CD14-positive monocyte (primary cell): ENCODE data around the gene BTBD9. TPM values are rescaled to one million over a fixed set of nuclear protein-coding genes. Genes with fewer than 3 reads are reported as not detected.

Experiments
- DNase-seq, 3 donors: peaks; one replicate each; pipeline ENCODE4 v3.0.0-alpha.2; 2011 to 2022
- H2AFZ ChIP-seq: 2 replicates; pipeline ENCODE4 v1.6.0; 2012; ENCODE audit warnings: mild to moderate bottlenecking, low read depth, low read length, inconsistent platforms; ENCODE audit not compliant: insufficient read depth, poor library complexity, severe bottlenecking
- H3K27ac ChIP-seq, 2 donors: 1 replicate in 1 of 2; 2 replicates in 1 of 2; pipeline ENCODE4 v1.5.1; 2012 to 2013; ENCODE audit warnings: low read length in 2 of 2, control low read depth in 1 of 2, inconsistent platforms in 1 of 2, low read depth in 1 of 2, mild to moderate bottlenecking in 1 of 2
- H3K27me3 ChIP-seq, 2 donors: one replicate each; pipeline versions ENCODE4 v1.6.0 to v1.6.1; 2011 to 2013; ENCODE audit warnings: low read length in 2 of 2; ENCODE audit not compliant: control insufficient read depth in 2 of 2, insufficient read depth in 2 of 2
- H3K36me3 ChIP-seq, 2 donors: replicated peaks in 1 of 2; 1 replicate in 1 of 2; 2 replicates in 1 of 2; pipeline versions ENCODE4 v1.5.1 to v1.6.1; 2012 to 2013; ENCODE audit warnings: low read length in 2 of 2, control low read depth in 1 of 2, inconsistent platforms in 1 of 2, mild to moderate bottlenecking in 1 of 2; ENCODE audit not compliant: insufficient read depth in 2 of 2, control insufficient read depth in 1 of 2
- H3K4me1 ChIP-seq, 2 donors: 1 replicate in 1 of 2; 2 replicates in 1 of 2; pipeline versions ENCODE4 v1.5.1 to v1.6.1; 2012 to 2013; ENCODE audit warnings: low read length in 2 of 2, control low read depth in 1 of 2, inconsistent platforms in 1 of 2, mild to moderate bottlenecking in 1 of 2, moderate library complexity in 1 of 2; ENCODE audit not compliant: insufficient read depth in 2 of 2, control insufficient read depth in 1 of 2
- H3K4me2 ChIP-seq: replicated peaks from 2 replicates; pipeline ENCODE3; 2012; ENCODE audit warnings: low read length, moderate library complexity, mild to moderate bottlenecking; ENCODE audit not compliant: poor library complexity, severe bottlenecking; ENCODE audit errors: extremely low read depth
- H3K4me3 ChIP-seq, 3 experiments: fragments of 200-600 bp in 1 of 3; sonication (generic) in 1 of 3; replicated peaks in 1 of 3; 1 replicate in 2 of 3; 2 replicates in 1 of 3; pipeline ENCODE4 v1.5.1; 2011 to 2013; ENCODE audit warnings: low read length in 3 of 3, mild to moderate bottlenecking in 3 of 3, control low read depth in 2 of 3, low read depth in 2 of 3, inconsistent platforms in 1 of 3, moderate library complexity in 1 of 3
- H3K79me2 ChIP-seq: 2 replicates; pipeline ENCODE4 v1.6.0; 2012; ENCODE audit warnings: mild to moderate bottlenecking, control low read depth, inconsistent platforms, low read length, moderate library complexity; ENCODE audit not compliant: insufficient read depth
- H3K9ac ChIP-seq: 2 replicates; pipeline ENCODE4 v1.6.0; 2017; ENCODE audit warnings: low read length, mild to moderate bottlenecking; ENCODE audit not compliant: insufficient read depth, poor library complexity, severe bottlenecking
- H3K9me3 ChIP-seq, 2 donors: replicated peaks in 1 of 2; 1 replicate in 1 of 2; 2 replicates in 1 of 2; pipeline versions ENCODE4 v1.5.1 to v1.6.1; 2012 to 2013; ENCODE audit warnings: low read length in 2 of 2, control low read depth in 1 of 2; ENCODE audit not compliant: control insufficient read depth in 1 of 2, insufficient read depth in 1 of 2
- H4K20me1 ChIP-seq: 2 replicates; pipeline ENCODE4 v1.6.0; 2012; ENCODE audit warnings: mild to moderate bottlenecking, low read length, control low read depth, moderate library complexity; ENCODE audit not compliant: insufficient read depth
- H3K27ac Mint-ChIP-seq, 7 donors: one replicate each; pipeline ENCODE4 v1.8.0; 2020; ENCODE audit warnings: mild to moderate bottlenecking in 7 of 7, mixed read lengths in 7 of 7, moderate library complexity in 6 of 7, inconsistent platforms in 2 of 7
- H3K27me3 Mint-ChIP-seq, 3 donors: one replicate each; pipeline ENCODE4 v1.8.0; 2021 to 2022; ENCODE audit warnings: low read depth in 3 of 3, mild to moderate bottlenecking in 3 of 3, mixed read lengths in 3 of 3, moderate library complexity in 3 of 3, inconsistent platforms in 1 of 3
- H3K36me3 Mint-ChIP-seq, 2 donors: one replicate each; pipeline ENCODE4 v1.8.0; 2020; ENCODE audit warnings: mixed read lengths in 2 of 2, inconsistent platforms in 1 of 2, mild to moderate bottlenecking in 1 of 2
- H3K4me1 Mint-ChIP-seq: one replicate; pipeline ENCODE4 v1.8.0; 2020; ENCODE audit warnings: mild to moderate bottlenecking, mixed read lengths
- H3K4me3 Mint-ChIP-seq, 2 donors: one replicate each; pipeline ENCODE4 v1.8.0; 2020; ENCODE audit warnings: mild to moderate bottlenecking in 2 of 2, mixed read lengths in 2 of 2, moderate library complexity in 1 of 2
- H3K9me3 Mint-ChIP-seq, 7 donors: one replicate each; pipeline ENCODE4 v1.8.0; 2020 to 2022; ENCODE audit warnings: mixed read lengths in 7 of 7, mild to moderate bottlenecking in 6 of 7, moderate library complexity in 6 of 7, inconsistent platforms in 2 of 7
- WGBS: methylation state at CpG from one replicate; pipeline ENCODE4 v1.1.5; 2013; ENCODE audit warnings: missing lambda C conversion rate; ENCODE audit not compliant: insufficient coverage; 5-methylcytosine and 5-hydroxymethylcytosine counted together
- intact Hi-C, 2 donors: fragments of 100-400 bp; cut with micrococcal nuclease; formaldehyde crosslinking; loops; one replicate each; pipeline versions ENCODE4 v1.15.0 to v1.15.1; 2023
- polyA plus RNA-seq, 3 donors: library from polyadenylated mRNA; depleted of rRNA in 1 of 3; unstranded in 2 of 3; stranded (reverse) in 1 of 3; fragments of 300-500 nt in 2 of 3; fragments of >200 nt in 1 of 3; fragmentation: Illumina TruSeq in 2 of 3; gene quantifications; 1 replicate in 2 of 3; 2 replicates in 1 of 3; pipeline ENCODE4 v1.2.3, GENCODE V29; 2012 to 2021
- TF ChIP-seq, protein P1 (sequence below): fragments of 200-600 bp; IDR thresholded peaks from one replicate; pipeline ENCODE4 v1.8.0; 2022; ENCODE audit warnings: antibody characterized with exemption, mild to moderate bottlenecking

The BTBD9 gene
- polyA plus RNA-seq, 3 donors = 5.2 to 7.5 (median 6.2) TPM

DNA sequence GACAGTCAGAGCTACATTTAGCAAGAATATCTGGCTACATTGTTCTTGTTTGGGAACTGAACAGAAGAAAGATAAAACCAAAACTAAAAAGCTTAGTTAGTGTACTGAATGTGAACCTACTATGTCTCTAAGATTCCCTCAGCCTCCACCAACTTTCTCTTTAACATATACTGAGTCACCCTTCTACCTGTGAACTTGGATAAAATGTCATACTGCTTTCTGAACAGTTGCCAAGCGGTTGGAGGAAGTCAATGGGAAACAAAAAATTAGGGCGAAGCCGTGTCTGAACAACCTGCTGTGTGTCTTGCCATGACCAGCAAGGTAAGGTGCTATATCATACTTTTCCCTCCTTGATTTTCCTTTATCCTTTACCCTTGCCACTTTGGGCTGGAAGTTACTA lies 243.5 kb downstream of the BTBD9 start:
- DNase-seq = no peak
- Mint-ChIP-seq H3K27ac (no peak overlapping the region), H3K36me3 (no peaks in the 10 kb centered on the region), H3K9me3 (peaks cover 0 to 3% (median 0%) of the 10 kb centered on the region in 7 donors), H3K4me1 (peaks cover 2% of the 10 kb centered on the region), H3K4me3 (no peak overlapping the region), H3K27me3 (no peaks in the 10 kb centered on the region)
- no peaks in the 10 kb centered on the region for H3K4me1 ChIP-seq
- no peak overlapping the region for H3K4me3 ChIP-seq
- H3K4me2 ChIP-seq = no peak overlapping the region
- TF ChIP-seq, protein P1, sequence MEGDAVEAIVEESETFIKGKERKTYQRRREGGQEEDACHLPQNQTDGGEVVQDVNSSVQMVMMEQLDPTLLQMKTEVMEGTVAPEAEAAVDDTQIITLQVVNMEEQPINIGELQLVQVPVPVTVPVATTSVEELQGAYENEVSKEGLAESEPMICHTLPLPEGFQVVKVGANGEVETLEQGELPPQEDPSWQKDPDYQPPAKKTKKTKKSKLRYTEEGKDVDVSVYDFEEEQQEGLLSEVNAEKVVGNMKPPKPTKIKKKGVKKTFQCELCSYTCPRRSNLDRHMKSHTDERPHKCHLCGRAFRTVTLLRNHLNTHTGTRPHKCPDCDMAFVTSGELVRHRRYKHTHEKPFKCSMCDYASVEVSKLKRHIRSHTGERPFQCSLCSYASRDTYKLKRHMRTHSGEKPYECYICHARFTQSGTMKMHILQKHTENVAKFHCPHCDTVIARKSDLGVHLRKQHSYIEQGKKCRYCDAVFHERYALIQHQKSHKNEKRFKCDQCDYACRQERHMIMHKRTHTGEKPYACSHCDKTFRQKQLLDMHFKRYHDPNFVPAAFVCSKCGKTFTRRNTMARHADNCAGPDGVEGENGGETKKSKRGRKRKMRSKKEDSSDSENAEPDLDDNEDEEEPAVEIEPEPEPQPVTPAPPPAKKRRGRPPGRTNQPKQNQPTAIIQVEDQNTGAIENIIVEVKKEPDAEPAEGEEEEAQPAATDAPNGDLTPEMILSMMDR = no peak
- H3K79me2 ChIP-seq = no peaks in the 10 kb centered on the region
- intact Hi-C loops = no loop called here
- no peaks in the 10 kb centered on the region for H3K27me3 ChIP-seq
- no peak overlapping the region for H2AFZ ChIP-seq
- no peak overlapping the region for H3K27ac ChIP-seq
- H3K9ac ChIP-seq = no peak overlapping the region
- no peaks in the 10 kb centered on the region for H4K20me1 ChIP-seq
- no CpG with 5 or more reads among the region's 3 CpGs for WGBS
- H3K9me3 ChIP-seq = peaks cover 0 to 4% of the 10 kb centered on the region in 2 donors
- H3K36me3 ChIP-seq = no peaks in the 10 kb centered on the region

DNA sequence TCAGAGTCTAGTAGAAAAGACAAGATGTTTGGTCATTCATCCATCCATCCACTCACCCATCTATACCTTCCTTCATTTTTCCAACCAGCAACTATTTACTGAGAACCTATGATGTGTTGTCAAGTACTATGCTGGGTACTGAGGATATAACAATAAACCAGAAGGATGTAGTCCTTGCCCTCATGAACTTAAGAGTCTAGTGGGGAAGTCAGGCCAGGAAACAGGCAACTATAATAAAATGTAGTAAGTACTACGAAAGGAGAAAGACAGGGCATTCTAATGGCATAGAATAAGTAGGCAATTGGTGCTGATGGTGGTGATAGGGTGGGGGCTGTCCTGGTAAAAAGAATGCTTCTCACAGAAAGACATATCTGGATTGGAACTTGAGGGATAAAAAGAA lies 245.7 kb downstream of the BTBD9 start:
- H3K9ac ChIP-seq = no peak overlapping the region
- no peaks in the 10 kb centered on the region for H3K36me3 Mint-ChIP-seq
- TF ChIP-seq, protein P1 = no peak
- H3K4me3 Mint-ChIP-seq = no peak overlapping the region
- no peaks in the 10 kb centered on the region for H3K9me3 ChIP-seq
- intact Hi-C loops = no loop called here
- 100% methylated on average over 1 of the region's 1 CpG for WGBS
- H3K4me1 Mint-ChIP-seq = peaks cover 2% of the 10 kb centered on the region
- H3K27me3 Mint-ChIP-seq = no peaks in the 10 kb centered on the region
- no peaks in the 10 kb centered on the region for H3K79me2 ChIP-seq
- H3K4me3 ChIP-seq = no peak overlapping the region
- no peak overlapping the region for H3K27ac ChIP-seq
- DNase-seq = no peak
- peaks cover 0 to 3% (median 0%) of the 10 kb centered on the region in 7 donors for H3K9me3 Mint-ChIP-seq
- H4K20me1 ChIP-seq = no peaks in the 10 kb centered on the region
- no peaks in the 10 kb centered on the region for H3K4me1 ChIP-seq
- H3K4me2 ChIP-seq = no peak overlapping the region
- no peak overlapping the region for H2AFZ ChIP-seq
- H3K36me3 ChIP-seq = no peaks in the 10 kb centered on the region
- peak overlapping the region in 1 of 7 donors; percentile 19 for H3K27ac Mint-ChIP-seq
- no peaks in the 10 kb centered on the region for H3K27me3 ChIP-seq
